Endothelial cell of umbilical vein (primary cell): ENCODE measurements around the gene PAQR7.

Experiments used
- JUN ChIP-seq: IDR thresholded peaks from 2 replicates; pipeline ENCODE4 v1.6.1; 2011; ENCODE audit warnings: borderline replicate concordance, low read depth; ENCODE audit not compliant: insufficient read length, insufficient read depth
- POLR2A ChIP-seq: IDR thresholded peaks from 2 replicates; pipeline ENCODE4 v1.6.1; 2012; ENCODE audit warnings: low read depth, mild to moderate bottlenecking, control low read depth, low read length

DNA sequence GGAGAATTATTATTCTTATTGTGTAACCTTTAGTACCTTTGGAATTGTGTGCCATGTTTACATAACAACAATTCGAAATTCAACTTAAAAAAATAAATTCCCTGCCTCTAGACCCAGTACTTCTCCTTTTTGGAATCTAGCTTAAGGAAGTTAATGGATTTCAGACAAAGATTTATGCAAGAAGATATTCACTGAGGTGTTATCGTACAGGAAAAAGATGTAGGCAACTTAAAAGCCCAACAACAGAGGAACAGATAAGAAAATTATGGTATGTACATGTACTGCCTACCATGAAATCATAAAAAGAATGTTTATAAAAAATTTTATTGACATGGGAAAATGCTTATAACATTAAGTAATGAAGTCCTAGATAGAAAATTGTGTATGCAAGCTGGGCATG lies 48.9 kb upstream of the PAQR7 start:
- TF ChIP-seq JUN (no peak), POLR2A (no peak)
